ENCODE data around the gene CDK9.

GRCh38 chr9:127753148-127753547 is 32.7 kb upstream of the CDK9 start:
- TF ChIP-seq CTCF (conservative IDR thresholded peaks at IDR 0.05; ENCODE audit: low read length) (no peak), EZH2phosphoT487 (IDR thresholded peaks at IDR 0.05; ENCODE audit: borderline replicate concordance, low read depth, low read length) (no peak)
